Measurements from ENCODE around the gene FYN. TPM values are rescaled to one million over a fixed set of nuclear protein-coding genes. Genes with fewer than 3 reads are reported as not detected.

The FYN gene
- total RNA-seq, 1 donor from 2014 or later, result 121 TPM

DNA sequence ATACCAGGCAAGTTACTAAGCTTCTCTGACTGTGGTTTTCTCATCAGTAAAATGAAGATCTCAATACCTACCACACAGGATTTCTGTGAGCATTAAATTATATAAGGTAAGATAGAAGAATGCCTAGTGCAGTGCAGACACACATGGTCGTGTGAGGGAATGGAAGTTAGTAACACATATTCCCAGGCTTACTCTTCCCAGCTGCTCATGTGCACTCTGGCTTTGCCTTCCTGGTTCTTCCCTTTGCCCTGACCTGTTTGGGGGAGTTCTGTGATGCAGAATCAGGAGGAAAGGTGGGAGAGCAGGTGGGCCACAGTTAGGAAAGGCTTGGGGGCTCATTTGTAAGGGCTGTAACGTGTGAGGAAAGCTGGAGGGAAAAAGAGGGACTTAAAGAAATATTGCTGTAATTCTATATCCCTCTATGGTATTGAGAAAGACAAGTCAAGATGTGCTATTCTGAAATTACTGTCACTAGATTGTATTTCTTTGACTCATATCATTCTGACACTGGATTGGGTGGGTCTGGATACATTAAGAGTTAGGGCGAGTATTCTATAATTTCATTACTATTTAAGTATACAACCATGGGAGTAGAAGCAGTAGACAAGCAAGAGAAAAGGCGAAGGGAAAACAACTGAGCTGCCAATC, 47.7 kb downstream of the FYN start:
- Mint-ChIP-seq H3K36me3 (ENCODE audit: unreplicated experiment) (no peaks in the 10 kb centered on the region), H3K4me3 (ENCODE audit: unreplicated experiment) (no peak overlapping the region), H3K4me1 (ENCODE audit: unreplicated experiment) (peaks cover 45% of the 10 kb centered on the region), H3K27ac (ENCODE audit: unreplicated experiment) (peak overlapping the region; percentile 25), H3K27me3 (ENCODE audit: unreplicated experiment) (no peaks in the 10 kb centered on the region), H3K9me3 (ENCODE audit: unreplicated experiment) (no peaks in the 10 kb centered on the region)
- TF ChIP-seq, protein P1, sequence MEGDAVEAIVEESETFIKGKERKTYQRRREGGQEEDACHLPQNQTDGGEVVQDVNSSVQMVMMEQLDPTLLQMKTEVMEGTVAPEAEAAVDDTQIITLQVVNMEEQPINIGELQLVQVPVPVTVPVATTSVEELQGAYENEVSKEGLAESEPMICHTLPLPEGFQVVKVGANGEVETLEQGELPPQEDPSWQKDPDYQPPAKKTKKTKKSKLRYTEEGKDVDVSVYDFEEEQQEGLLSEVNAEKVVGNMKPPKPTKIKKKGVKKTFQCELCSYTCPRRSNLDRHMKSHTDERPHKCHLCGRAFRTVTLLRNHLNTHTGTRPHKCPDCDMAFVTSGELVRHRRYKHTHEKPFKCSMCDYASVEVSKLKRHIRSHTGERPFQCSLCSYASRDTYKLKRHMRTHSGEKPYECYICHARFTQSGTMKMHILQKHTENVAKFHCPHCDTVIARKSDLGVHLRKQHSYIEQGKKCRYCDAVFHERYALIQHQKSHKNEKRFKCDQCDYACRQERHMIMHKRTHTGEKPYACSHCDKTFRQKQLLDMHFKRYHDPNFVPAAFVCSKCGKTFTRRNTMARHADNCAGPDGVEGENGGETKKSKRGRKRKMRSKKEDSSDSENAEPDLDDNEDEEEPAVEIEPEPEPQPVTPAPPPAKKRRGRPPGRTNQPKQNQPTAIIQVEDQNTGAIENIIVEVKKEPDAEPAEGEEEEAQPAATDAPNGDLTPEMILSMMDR (IDR thresholded peaks at IDR 0.05), result no peak
- no peak for DNase-seq (ENCODE audit: extremely low spot score, unreplicated experiment)

DNA sequence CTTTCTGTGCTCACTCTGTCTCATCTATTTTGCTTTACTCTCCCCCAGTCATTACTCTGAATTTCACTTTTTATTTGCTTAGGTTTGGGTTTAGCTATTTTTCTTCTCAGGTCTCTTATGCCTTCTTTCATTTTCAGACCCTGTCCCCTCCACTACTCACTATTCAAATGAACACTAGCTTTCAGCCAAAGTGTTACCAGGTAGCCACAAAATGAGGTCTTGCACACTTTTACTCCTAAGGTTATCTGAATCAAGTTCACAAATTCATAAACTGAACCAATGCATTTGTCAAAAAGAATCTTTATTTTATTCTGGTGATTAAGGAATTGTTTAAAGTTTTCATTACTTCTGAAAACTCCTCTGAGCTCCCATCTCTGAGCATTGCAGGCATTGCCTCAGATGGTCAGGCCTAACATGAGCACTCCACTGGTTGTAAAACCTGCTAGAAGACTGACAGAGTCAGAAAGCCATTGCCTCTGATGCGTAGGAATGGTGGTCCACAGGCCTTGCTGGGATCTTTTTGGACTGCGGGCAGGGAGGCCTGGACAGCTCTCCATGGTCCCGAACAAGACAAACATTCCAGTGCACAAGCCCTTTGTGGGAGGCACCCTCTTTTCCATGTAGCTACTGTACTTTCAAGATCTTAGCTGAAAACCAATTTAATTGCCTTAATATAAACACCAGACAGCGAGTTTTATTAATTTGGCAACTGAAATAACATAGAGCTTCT, 48.5 kb downstream of the FYN start:
- H3K36me3 Mint-ChIP-seq (ENCODE audit: unreplicated experiment), result no peaks in the 10 kb centered on the region
- H3K27me3 Mint-ChIP-seq (ENCODE audit: unreplicated experiment), result no peaks in the 10 kb centered on the region
- TF ChIP-seq, protein P1 (IDR thresholded peaks at IDR 0.05), result no peak
- no peak for DNase-seq (ENCODE audit: extremely low spot score, unreplicated experiment)
- peak overlapping the region; percentile 85 for H3K27ac Mint-ChIP-seq (ENCODE audit: unreplicated experiment)
- H3K9me3 Mint-ChIP-seq (ENCODE audit: unreplicated experiment), result no peaks in the 10 kb centered on the region
- peak overlapping the region; percentile 65 for H3K4me3 Mint-ChIP-seq (ENCODE audit: unreplicated experiment)
- peaks cover 39% of the 10 kb centered on the region for H3K4me1 Mint-ChIP-seq (ENCODE audit: unreplicated experiment)

DNA sequence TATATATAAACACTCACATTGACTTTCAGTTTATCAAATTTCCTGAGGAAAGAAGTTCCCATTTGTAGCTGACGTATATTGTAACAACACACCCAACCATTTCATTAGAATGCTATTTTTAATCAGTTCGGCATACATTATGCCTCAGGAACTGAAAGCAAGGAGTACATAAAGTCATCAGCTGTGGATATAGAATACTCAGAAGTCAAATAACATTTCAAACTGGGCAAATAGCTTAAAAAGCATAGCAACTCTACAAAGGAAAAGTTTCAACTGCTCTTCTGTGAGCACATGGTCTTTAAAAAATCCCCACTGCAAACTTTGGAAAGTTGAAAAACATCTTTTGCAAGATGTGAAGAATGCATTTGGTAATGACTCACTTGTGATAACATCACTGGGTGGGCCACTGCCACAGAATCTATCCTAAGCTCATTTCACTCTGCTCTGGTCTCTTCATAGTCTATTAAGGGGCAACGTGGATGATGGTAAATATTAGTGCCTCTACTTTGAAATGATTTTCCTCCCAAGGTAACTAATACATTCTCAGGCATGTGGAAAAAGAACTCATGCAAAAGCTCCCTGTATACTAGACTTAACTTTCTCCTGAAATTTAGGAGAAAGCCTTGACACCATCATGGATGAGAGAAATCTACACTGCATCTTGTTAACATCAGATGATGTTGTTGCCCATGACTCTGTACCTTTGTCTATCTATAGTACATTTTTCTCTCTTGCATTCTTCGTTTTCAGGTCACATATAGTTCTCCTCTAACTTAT, 49.2 kb downstream of the FYN start:
- Mint-ChIP-seq H3K4me1 (ENCODE audit: unreplicated experiment) (peaks cover 41% of the 10 kb centered on the region), H3K27me3 (ENCODE audit: unreplicated experiment) (no peaks in the 10 kb centered on the region), H3K9me3 (ENCODE audit: unreplicated experiment) (no peaks in the 10 kb centered on the region), H3K27ac (ENCODE audit: unreplicated experiment) (peak overlapping the region; percentile 85), H3K4me3 (ENCODE audit: unreplicated experiment) (peak overlapping the region; percentile 65), H3K36me3 (ENCODE audit: unreplicated experiment) (peaks cover under 1% of the 10 kb centered on the region)
- TF ChIP-seq, protein P1 (IDR thresholded peaks at IDR 0.05), result no peak
- no peak for DNase-seq (ENCODE audit: extremely low spot score, unreplicated experiment)

DNA sequence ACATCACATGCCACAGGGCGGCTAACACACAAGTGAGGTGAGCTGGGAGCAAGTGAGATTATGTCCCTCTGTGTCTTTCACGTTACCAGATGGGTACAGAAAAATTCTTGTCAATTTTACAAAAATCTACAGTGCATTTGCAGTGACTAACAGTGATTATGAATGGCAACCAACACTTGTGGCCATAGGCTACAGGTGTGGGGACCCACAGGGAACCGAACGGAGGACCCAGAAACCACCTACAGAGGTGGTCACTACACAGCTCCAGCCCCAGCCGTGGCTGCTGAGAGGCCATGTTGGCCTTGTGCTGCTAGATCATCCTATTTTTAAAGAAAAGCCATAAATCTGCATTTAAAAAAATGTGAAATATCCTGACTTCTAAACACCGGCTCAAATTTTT, 50.2 kb downstream of the FYN start:
- no peak for DNase-seq (ENCODE audit: extremely low spot score, unreplicated experiment)
- Mint-ChIP-seq H3K27ac (ENCODE audit: unreplicated experiment) (peak overlapping the region; percentile 85), H3K9me3 (ENCODE audit: unreplicated experiment) (no peaks in the 10 kb centered on the region), H3K36me3 (ENCODE audit: unreplicated experiment) (peaks cover 8% of the 10 kb centered on the region), H3K27me3 (ENCODE audit: unreplicated experiment) (no peaks in the 10 kb centered on the region), H3K4me3 (ENCODE audit: unreplicated experiment) (peak overlapping the region; percentile 65), H3K4me1 (ENCODE audit: unreplicated experiment) (peaks cover 49% of the 10 kb centered on the region)
- TF ChIP-seq, protein P1 (IDR thresholded peaks at IDR 0.05), result no peak

DNA sequence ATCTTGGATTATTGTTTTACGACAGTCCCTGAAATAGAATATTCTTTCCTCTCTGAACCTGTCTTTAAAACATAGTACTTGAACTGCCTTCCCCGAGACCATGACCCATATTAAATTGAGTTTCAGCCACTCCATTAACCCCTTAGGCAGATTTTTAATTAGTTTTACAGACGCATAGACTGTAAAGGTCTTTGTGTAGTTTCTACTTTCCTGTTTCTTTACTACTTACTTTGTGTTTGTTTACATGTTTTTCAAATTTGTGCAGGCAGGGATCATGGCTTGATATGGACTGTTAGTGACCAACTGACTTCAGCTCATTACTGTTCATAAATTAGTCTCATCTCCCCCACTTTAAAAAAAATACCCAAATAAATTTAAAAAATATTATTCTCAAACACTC, 53.8 kb downstream of the FYN start:
- no peaks in the 10 kb centered on the region for H3K9me3 Mint-ChIP-seq (ENCODE audit: unreplicated experiment)
- DNase-seq (ENCODE audit: extremely low spot score, unreplicated experiment), result no peak
- H3K4me1 Mint-ChIP-seq (ENCODE audit: unreplicated experiment), result peaks cover 41% of the 10 kb centered on the region
- H3K27ac Mint-ChIP-seq (ENCODE audit: unreplicated experiment), result no peak overlapping the region
- H3K4me3 Mint-ChIP-seq (ENCODE audit: unreplicated experiment), result no peak overlapping the region
- peaks cover 8% of the 10 kb centered on the region for H3K36me3 Mint-ChIP-seq (ENCODE audit: unreplicated experiment)
- H3K27me3 Mint-ChIP-seq (ENCODE audit: unreplicated experiment), result no peaks in the 10 kb centered on the region
- TF ChIP-seq, protein P1 (IDR thresholded peaks at IDR 0.05), result no peak
